NB4 (cell line): ENCODE data around the gene PNRC2.

Experiments used
- CTCF ChIP-seq: IDR thresholded peaks from one replicate; pipeline ENCODE4 v1.5.1; 2012; ENCODE audit warnings: low read depth, low read length
- MAX ChIP-seq: IDR thresholded peaks from 2 replicates; pipeline ENCODE4 v1.6.1; 2011; ENCODE audit warnings: low read depth, low read length
- MYC ChIP-seq: IDR thresholded peaks from 2 replicates; pipeline ENCODE4 v1.6.1; 2011; ENCODE audit warnings: low read depth, low read length

DNA sequence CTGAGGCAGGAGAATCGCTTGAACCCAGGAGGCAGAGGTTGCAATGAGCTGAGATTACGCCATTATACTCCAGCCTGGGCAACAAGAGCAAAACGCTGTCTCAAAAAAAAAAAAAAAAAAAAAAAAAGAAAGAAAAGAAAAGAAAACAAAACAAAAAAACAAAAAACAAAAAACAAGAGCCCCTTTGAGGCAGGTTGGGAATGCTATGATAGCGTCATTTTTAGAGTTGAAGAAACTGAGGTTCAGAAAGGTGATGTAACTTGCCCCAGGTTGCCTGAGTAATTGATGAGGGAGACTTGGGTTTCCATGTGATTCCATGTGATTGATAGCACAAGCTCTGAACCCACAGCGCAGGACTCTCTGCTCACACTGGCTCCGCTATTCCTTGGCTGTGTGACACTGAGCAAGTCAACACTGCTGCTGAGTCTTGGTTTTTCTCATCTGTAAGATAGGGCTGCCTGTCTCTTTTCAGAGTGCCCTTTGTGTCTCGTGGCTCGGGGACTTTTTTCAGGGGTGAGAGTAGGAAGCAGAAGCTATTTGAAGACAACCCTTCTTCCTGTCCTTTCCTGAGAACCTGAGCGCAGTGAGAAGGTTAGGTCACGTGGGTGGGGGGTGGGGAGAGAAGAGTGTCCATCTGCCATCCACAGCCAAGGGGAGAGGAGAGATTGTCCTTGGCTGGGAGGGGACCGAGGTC, 48.9 kb upstream of the PNRC2 start:
- TF ChIP-seq CTCF: no peak
- TF ChIP-seq MAX: no peak
- TF ChIP-seq MYC: no peak
